HG03139 (cell line): ENCODE data around the gene PIAS4.
"Not testable (repeated sequence)": the region's sequence is repeated elsewhere in the genome, so short reads cannot be mapped to it uniquely, and the experiment has no call there.

Experiments used
- ATAC-seq: cut with Tn5 transposase; IDR thresholded peaks from one replicate; pipeline ENCODE4 v1.9.1; 2021; ENCODE audit not compliant: unreplicated experiment

PIAS4 gene

GRCh38 chr19:3990815-3991117, 16.8 kb upstream of the PIAS4 start:
- ATAC-seq, result no peak

GRCh38 chr19:3995607-3996006, 11.9 kb upstream of the PIAS4 start:
- no peak for ATAC-seq

GRCh38 chr19:3998667-3999412, 8.7 kb upstream of the PIAS4 start:
- ATAC-seq, result not testable (repeated sequence)

GRCh38 chr19:4000798-4001197, 6.7 kb upstream of the PIAS4 start:
- not testable (repeated sequence) for ATAC-seq

DNA sequence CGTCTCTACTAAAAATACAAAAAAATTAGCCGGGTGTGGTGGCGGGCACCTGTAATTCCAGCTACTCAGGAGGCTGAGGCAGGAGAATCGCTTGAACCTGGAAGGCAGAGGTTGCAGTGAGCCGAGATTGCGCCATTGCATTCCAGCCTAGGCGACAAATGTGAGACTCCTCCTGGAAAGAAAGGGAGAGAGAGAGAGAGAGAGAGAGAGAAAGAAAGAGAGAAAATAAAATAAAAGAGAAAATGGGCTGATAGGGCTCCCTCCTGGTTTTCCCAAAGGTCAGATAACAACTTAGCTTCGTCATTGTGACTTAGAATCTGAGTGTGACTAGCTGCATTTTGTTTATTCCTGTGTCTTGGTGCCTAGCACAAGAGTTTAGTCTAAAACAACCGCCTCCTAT, 2.1 kb upstream of the PIAS4 start:
- ATAC-seq, result not testable (repeated sequence)

DNA sequence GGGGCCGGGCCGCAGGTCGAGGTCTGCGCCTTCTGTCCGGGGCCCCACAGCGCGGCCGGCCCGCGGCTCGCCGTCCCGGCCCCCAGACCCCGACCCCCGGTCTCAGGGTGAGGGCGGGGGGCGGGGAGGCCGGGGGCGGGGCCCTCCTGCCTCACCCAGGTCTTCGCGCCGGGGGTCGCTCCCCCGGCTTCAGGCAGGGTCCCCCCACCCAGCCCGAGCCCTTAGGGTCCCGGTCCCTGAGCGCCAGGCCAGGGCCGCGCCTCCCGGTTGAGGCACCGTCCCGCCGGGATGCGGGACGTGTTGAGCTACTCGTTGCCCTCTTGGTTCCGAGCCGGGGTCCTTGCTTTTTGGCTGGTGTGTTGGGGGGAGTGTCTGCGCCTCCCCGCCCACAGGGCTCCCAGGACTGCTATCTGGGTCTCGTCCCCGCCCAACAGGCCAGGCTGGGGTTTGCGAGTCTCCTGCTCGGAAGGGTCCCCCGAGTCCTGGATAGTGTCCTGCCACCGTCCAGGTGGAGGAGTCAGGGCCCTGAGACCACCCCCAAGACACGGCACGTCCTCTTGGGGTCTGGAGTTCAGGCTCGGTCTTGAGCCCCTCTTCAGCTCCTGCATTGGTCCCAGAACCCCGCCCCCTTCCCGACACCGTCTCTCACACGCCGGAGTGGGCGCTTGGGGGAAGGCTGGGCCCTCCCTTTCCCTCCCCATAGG, 452 bp downstream of the PIAS4 start:
- no peak for ATAC-seq

GRCh38 chr19:4009990-4010807, 2.7 kb downstream of the PIAS4 start:
- ATAC-seq, result no peak

DNA sequence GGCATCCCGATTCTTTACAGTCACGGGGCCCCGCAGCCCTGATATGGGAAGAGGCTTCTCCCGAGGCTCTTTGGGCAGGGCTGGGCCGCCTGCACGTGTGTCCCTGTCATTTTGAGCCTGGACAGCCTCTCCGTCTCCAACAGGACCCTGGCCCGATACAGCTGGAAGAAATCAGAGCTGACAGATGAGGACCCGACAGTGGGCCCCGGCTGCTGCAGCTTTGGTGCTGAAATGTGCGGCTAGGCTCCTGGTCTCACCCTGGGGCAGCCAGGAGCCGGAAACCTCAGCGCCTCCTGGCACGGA, 3.2 kb downstream of the PIAS4 start:
- ATAC-seq, result no peak

GRCh38 chr19:4011430-4011829, 3.9 kb downstream of the PIAS4 start:
- ATAC-seq, result not testable (repeated sequence)

GRCh38 chr19:4012092-4012974, 4.8 kb downstream of the PIAS4 start:
- no peak for ATAC-seq

GRCh38 chr19:4012975-4013634, 5.6 kb downstream of the PIAS4 start:
- ATAC-seq, result no peak

DNA sequence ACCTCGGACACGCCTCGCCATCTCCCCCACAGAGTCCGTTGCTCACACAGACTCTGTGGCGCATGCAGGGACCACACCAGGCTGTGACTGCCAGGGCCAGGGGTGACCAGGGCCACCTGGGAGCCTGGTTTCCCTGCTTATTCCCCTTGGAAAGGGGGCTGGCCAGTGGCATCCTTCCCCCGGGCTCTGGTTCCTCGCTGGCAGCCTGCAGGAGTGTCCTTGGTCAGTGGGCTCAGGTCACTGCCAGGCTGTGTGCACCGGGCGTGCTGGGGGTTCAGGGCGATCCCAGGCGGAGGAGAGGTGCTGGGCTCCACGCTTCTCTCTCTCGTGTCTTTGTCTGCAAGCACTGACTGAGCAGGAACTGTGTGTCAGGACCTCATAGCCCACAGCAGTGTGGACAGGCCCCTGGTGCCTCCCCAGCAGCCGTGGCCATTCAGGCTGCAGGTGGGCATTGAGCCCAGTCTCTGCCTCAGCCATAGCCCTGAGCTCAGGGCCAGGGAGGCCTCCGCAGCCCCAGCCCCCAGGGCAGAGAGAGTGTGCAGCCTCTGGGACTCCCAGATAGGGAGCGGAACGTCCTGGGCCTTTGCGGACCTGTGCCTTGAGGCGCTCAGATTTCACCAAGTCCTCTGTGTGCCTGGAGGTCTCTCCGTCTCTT, 6.5 kb downstream of the PIAS4 start:
- no peak for ATAC-seq

GRCh38 chr19:4014541-4015491, 7.3 kb downstream of the PIAS4 start:
- ATAC-seq, result no peak

- no peak for ATAC-seq
These were observed 8.3 kb downstream of the PIAS4 start for GRCh38 chr19:4015705-4016402.

DNA sequence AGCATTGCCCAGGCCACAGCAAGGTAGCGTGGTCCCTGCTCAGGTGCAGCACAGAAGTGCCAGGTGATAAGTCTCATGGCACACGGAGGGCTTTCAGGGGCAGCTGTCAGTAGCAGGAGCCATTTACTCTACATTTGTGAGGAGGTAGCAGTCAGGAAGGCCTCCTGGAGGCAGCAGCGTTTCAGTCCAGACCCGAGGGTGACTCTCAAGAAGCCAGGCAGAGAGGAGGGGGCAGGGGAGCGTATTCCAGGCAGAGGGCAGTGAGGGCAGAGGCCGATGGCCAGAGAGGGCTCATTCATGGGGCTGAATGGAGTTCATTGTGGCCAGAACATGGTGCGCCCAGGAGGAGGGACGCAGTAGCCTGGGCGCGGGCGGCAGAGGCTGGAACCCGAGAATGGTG, 8.9 kb downstream of the PIAS4 start:
- no peak for ATAC-seq

DNA sequence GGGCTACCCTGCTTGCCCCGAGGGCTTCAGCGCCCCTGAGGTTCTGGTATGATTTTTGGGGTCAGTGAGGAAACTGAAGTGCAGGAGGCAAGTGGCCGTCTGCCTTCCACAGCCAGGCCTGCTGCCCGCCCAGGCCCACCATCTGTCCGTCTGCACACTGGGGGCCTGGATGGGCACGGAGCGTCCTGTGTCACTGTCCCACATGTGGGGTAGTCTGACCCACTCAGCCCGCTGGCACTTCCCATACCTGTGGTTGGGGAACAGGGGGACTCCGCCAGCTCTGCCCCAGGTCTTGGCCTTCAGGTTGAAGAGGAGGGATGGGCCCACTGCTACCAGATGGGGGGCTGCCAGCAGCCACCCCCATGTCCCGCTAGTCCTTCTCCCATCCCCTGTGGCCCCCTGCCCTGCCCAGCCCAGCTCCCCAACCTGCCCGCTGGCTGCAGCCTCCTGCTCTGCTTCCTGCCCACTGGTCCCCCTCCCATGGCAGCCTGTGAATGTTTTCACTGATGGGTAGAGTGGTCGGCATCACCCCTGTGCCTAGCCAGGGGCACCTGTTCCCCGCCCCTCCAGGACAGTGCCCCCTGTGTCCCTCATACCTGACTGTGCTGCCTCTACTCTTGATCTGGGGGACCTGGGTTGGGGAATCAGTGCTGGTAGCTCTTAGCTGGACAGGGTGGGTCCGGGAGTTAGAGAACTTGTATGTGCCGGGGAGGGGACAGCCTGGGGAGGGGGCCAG, 9.5 kb downstream of the PIAS4 start:
- no peak for ATAC-seq

GRCh38 chr19:4018140-4018613, 10.6 kb downstream of the PIAS4 start:
- no peak for ATAC-seq
